ENCODE data around the gene SORCS2. TPM values are rescaled to one million over a fixed set of nuclear protein-coding genes. Genes with fewer than 3 reads are reported as not detected.
"Not testable (repeated sequence)": the region's sequence is repeated elsewhere in the genome, so short reads cannot be mapped to it uniquely, and the experiment has no call there.

Gene SORCS2
- total and polyA plus RNA-seq, 2 experiments from 2014 or later = 0.38 to 1.4 TPM

- H2AFZ ChIP-seq = no peak overlapping the region
- no peak for DNase-seq
- 83 to 86% methylated on average over 6 of the region's 6 CpGs for WGBS, 2 experiments (ENCODE audit: low coverage in 1 of 2, low lambda C conversion rate in 2 of 2, missing lambda C conversion rate in 2 of 2)
Observed at GRCh38 chr4:7212921-7213320, 20.6 kb downstream of the SORCS2 start.

GRCh38 chr4:7213807-7214206, 21.5 kb downstream of the SORCS2 start:
- Histone ChIP-seq H3K4me2 (ENCODE audit: unreplicated experiment) (no peak overlapping the region), H3K36me3 (ENCODE audit: low read depth) (no peaks in the 10 kb centered on the region), H3F3A (ENCODE audit: insufficient read depth) (no peaks in the 10 kb centered on the region), H3K27me3 (replicated peaks; ENCODE audit: insufficient read depth) (no peaks in the 10 kb centered on the region), H3K9me3 (ENCODE audit: low read depth) (no peaks in the 10 kb centered on the region), H2AFZ (no peak overlapping the region), H3K9me2 (ENCODE audit: insufficient read depth) (no peaks in the 10 kb centered on the region), H3K27ac (no peak overlapping the region), H3K79me2 (ENCODE audit: insufficient read depth) (no peaks in the 10 kb centered on the region), H3K9ac (no peak overlapping the region), H3K4me1 (ENCODE audit: insufficient read depth) (peaks cover 34% of the 10 kb centered on the region), H3K4me3 (no peak overlapping the region), H4K20me1 (ENCODE audit: insufficient read depth) (no peaks in the 10 kb centered on the region)
- WGBS, 2 experiments (ENCODE audit: low coverage in 1 of 2, low lambda C conversion rate in 2 of 2, missing lambda C conversion rate in 2 of 2) = 88 to 97% methylated on average over 2 of the region's 2 CpGs
- TF ChIP-seq EZH2phosphoT487 (IDR thresholded peaks at IDR 0.05; ENCODE audit: insufficient read depth, low read depth) (no peak), EZH2 (IDR thresholded peaks at IDR 0.05; ENCODE audit: insufficient read depth, poor library complexity, severe bottlenecking) (no peak)
- DNase-seq = no peak
- in situ Hi-C loops (cut with MboI) = no loop called here

More at GRCh38 chr4:7212921-7213320, 20.6 kb downstream of the SORCS2 start:
- Histone ChIP-seq H3K9ac (no peak overlapping the region), H3K9me2 (ENCODE audit: insufficient read depth) (no peaks in the 10 kb centered on the region), H4K20me1 (ENCODE audit: insufficient read depth) (no peaks in the 10 kb centered on the region), H3K27ac (no peak overlapping the region), H3K4me3 (no peak overlapping the region), H3K36me3 (ENCODE audit: low read depth) (no peaks in the 10 kb centered on the region), H3K79me2 (ENCODE audit: insufficient read depth) (no peaks in the 10 kb centered on the region), H3K4me2 (ENCODE audit: unreplicated experiment) (no peak overlapping the region), H3K9me3 (ENCODE audit: low read depth) (no peaks in the 10 kb centered on the region), H3F3A (ENCODE audit: insufficient read depth) (peaks cover 3% of the 10 kb centered on the region; the same call in 1 of the 2 replicates), H3K27me3 (replicated peaks; ENCODE audit: insufficient read depth) (no peaks in the 10 kb centered on the region), H3K4me1 (ENCODE audit: insufficient read depth) (peaks cover 42% of the 10 kb centered on the region)
- in situ Hi-C loops (cut with MboI) = no loop called here
- no peak for TF ChIP-seq EZH2 (IDR thresholded peaks at IDR 0.05; ENCODE audit: insufficient read depth, poor library complexity, severe bottlenecking)

- H3K9me3 ChIP-seq (ENCODE audit: low read depth) = no peaks in the 10 kb centered on the region
- no peak overlapping the region for H3K27ac ChIP-seq
- peaks cover 33% of the 10 kb centered on the region for H3K4me1 ChIP-seq (ENCODE audit: insufficient read depth)
- TF ChIP-seq EZH2phosphoT487 (IDR thresholded peaks at IDR 0.05; ENCODE audit: insufficient read depth, low read depth) = no peak
- TF ChIP-seq EZH2 (IDR thresholded peaks at IDR 0.05; ENCODE audit: insufficient read depth, poor library complexity, severe bottlenecking) = no peak
- 67 to 75% methylated on average over 2 of the region's 2 CpGs for WGBS, 2 experiments (ENCODE audit: low coverage in 1 of 2, low lambda C conversion rate in 2 of 2, missing lambda C conversion rate in 2 of 2)
- in situ Hi-C loops (cut with MboI) = no loop called here
- no peaks in the 10 kb centered on the region for H3K9me2 ChIP-seq (ENCODE audit: insufficient read depth)
- H2AFZ ChIP-seq = no peak overlapping the region
- no peaks in the 10 kb centered on the region for H3K36me3 ChIP-seq (ENCODE audit: low read depth)
- peak; percentile 44 for DNase-seq
- no peaks in the 10 kb centered on the region for H4K20me1 ChIP-seq (ENCODE audit: insufficient read depth)
- H3K9ac ChIP-seq = no peak overlapping the region
- H3K4me2 ChIP-seq (ENCODE audit: unreplicated experiment) = no peak overlapping the region
- no peaks in the 10 kb centered on the region for H3K79me2 ChIP-seq (ENCODE audit: insufficient read depth)
- H3K4me3 ChIP-seq = no peak overlapping the region
- no peaks in the 10 kb centered on the region for H3K27me3 ChIP-seq (replicated peaks; ENCODE audit: insufficient read depth)
- H3F3A ChIP-seq (ENCODE audit: insufficient read depth) = no peaks in the 10 kb centered on the region
Observed at GRCh38 chr4:7214359-7214758, 22.0 kb downstream of the SORCS2 start.

- H4K20me1 ChIP-seq (ENCODE audit: insufficient read depth); H3K27me3 ChIP-seq (replicated peaks; ENCODE audit: insufficient read depth); DNase-seq; H3F3A ChIP-seq (ENCODE audit: insufficient read depth); H3K79me2 ChIP-seq (ENCODE audit: insufficient read depth); H3K9me3 ChIP-seq (ENCODE audit: low read depth); H3K9me2 ChIP-seq (ENCODE audit: insufficient read depth); H3K36me3 ChIP-seq (ENCODE audit: low read depth); H3K4me3 ChIP-seq; H2AFZ ChIP-seq; H3K27ac ChIP-seq; in situ Hi-C loops (cut with MboI); H3K4me2 ChIP-seq (ENCODE audit: unreplicated experiment); H3K9ac ChIP-seq: not testable (repeated sequence)
- peaks cover 25% of the 10 kb centered on the region for H3K4me1 ChIP-seq (ENCODE audit: insufficient read depth)
- 77 to 79% methylated on average over 14 to 26 of the region's 29 CpGs for WGBS, 2 experiments (ENCODE audit: low coverage in 1 of 2, low lambda C conversion rate in 2 of 2, missing lambda C conversion rate in 2 of 2)
Observed at GRCh38 chr4:7215187-7215586, 22.8 kb downstream of the SORCS2 start.

- H3K9me2 ChIP-seq (ENCODE audit: insufficient read depth) = no peaks in the 10 kb centered on the region
- no peak overlapping the region for H3K27ac ChIP-seq
- TF ChIP-seq EZH2 (IDR thresholded peaks at IDR 0.05; ENCODE audit: insufficient read depth, poor library complexity, severe bottlenecking) (no peak), EZH2phosphoT487 (IDR thresholded peaks at IDR 0.05; ENCODE audit: insufficient read depth, low read depth) (no peak)
- H3K4me3 ChIP-seq = no peak overlapping the region
- no peaks in the 10 kb centered on the region for H3K27me3 ChIP-seq (replicated peaks; ENCODE audit: insufficient read depth)
- H2AFZ ChIP-seq = no peak overlapping the region
- no peaks in the 10 kb centered on the region for H3K9me3 ChIP-seq (ENCODE audit: low read depth)
- no peak for DNase-seq
- in situ Hi-C loops (cut with MboI) = no loop called here
- 88% methylated on average over 9 of the region's 9 CpGs for WGBS, 2 experiments (ENCODE audit: low coverage in 1 of 2, low lambda C conversion rate in 2 of 2, missing lambda C conversion rate in 2 of 2)
- H4K20me1 ChIP-seq (ENCODE audit: insufficient read depth) = no peaks in the 10 kb centered on the region
- no peaks in the 10 kb centered on the region for H3K36me3 ChIP-seq (ENCODE audit: low read depth)
- H3K4me1 ChIP-seq (ENCODE audit: insufficient read depth) = peaks cover 8% of the 10 kb centered on the region; the same call in 1 of the 2 replicates
- no peak overlapping the region for H3K9ac ChIP-seq
- H3F3A ChIP-seq (ENCODE audit: insufficient read depth) = no peaks in the 10 kb centered on the region
- no peak overlapping the region for H3K4me2 ChIP-seq (ENCODE audit: unreplicated experiment)
- H3K79me2 ChIP-seq (ENCODE audit: insufficient read depth) = no peaks in the 10 kb centered on the region
Observed at GRCh38 chr4:7217039-7217438, 24.7 kb downstream of the SORCS2 start.

Measured in GM23248 (cell line).